Retinal pigment epithelial cell (primary cell): Measurements from ENCODE around the gene C12orf54.
"Not testable (repeated sequence)": the region's sequence is repeated elsewhere in the genome, so short reads cannot be mapped to it uniquely, and the experiment has no call there.

Source experiments
- DNase-seq: peaks from one replicate; pipeline ENCODE4 v3.0.0-alpha.2; 2010; ENCODE audit warnings: low read depth
- H3K4me3 ChIP-seq: 2 replicates; pipeline ENCODE4 v1.5.1; 2011; ENCODE audit warnings: mild to moderate bottlenecking, low read length, control low read depth, moderate library complexity
- CTCF ChIP-seq: conservative IDR thresholded peaks from 2 replicates; pipeline ENCODE4 v1.5.1; 2011; ENCODE audit warnings: low read depth, low read length, control low read depth, inconsistent platforms

Gene C12orf54

DNA sequence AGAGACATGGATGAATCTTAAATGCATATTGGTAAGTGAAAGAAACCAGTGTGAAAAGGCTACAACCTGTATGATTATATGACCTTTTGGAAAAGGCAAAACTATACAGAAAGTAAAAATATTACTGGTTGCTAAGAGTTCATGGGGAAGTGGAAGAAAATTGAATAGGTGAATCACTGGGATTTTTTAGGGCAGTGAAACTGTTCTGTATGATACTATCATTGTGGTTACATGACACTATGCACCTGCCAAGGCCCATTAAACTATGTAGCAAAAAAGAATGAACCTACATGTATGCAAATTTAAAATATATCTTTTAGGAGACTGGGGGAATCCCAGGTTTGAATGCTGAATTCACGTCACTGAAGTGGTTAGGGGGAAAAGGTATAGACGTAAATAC, 30.6 kb downstream of the C12orf54 start:
- H3K4me3 ChIP-seq: no peak overlapping the region
- no peak for DNase-seq
- TF ChIP-seq CTCF: no peak

DNA sequence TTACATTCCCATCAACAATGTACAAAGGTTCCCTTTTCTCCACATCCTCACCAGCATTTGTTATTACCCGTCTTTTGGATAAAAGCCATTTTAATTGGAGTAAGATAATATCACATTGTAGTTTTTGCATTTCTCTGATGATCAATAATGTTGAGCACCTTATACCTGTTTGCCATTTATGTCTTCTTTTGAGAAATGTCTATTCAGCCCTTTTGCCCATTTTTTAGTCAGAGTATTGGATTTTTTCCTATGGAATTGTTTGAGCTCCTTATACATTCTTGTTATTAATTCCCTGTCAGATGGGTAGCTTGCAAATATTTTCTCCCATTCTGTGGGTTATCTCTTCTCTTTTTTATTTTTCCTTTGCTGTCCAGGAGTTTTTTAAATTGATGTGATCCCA, 32.4 kb downstream of the C12orf54 start:
- DNase-seq: no peak
- no peak overlapping the region for H3K4me3 ChIP-seq
- no peak for TF ChIP-seq CTCF

- not testable (repeated sequence) for H3K4me3 ChIP-seq, DNase-seq
Measured at GRCh38 chr12:48520381-48520780, 38.1 kb downstream of the C12orf54 start.

DNA sequence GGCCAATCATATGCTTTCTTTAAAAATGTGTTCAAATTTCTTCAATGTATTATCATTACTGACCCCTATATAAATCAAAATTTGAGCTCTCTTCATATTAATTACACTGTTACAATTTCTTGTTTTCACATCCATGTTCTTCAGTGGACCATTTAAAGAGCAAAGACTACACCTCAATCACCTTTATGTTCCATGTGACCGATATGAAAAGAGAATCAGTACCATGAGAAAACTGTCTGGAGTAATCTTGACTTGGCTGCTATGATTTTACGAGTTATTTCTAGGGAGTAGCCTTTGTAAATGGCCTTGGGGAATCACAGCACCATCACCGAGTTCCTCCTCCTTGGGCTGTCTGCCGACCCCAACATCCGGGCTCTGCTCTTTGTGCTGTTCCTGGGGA, 43.0 kb downstream of the C12orf54 start, which contains the start of gene OR8S1:
Gene OR8S1, plus strand, starts transcription at position 301 of the 400 bp plus-strand sequence. Its CDS starts 0 bp downstream, at position 301.
- H3K4me3 ChIP-seq: no peak within 1 kb of the TSS
- TF ChIP-seq CTCF: no peak
- DNase-seq: no peak

DNA sequence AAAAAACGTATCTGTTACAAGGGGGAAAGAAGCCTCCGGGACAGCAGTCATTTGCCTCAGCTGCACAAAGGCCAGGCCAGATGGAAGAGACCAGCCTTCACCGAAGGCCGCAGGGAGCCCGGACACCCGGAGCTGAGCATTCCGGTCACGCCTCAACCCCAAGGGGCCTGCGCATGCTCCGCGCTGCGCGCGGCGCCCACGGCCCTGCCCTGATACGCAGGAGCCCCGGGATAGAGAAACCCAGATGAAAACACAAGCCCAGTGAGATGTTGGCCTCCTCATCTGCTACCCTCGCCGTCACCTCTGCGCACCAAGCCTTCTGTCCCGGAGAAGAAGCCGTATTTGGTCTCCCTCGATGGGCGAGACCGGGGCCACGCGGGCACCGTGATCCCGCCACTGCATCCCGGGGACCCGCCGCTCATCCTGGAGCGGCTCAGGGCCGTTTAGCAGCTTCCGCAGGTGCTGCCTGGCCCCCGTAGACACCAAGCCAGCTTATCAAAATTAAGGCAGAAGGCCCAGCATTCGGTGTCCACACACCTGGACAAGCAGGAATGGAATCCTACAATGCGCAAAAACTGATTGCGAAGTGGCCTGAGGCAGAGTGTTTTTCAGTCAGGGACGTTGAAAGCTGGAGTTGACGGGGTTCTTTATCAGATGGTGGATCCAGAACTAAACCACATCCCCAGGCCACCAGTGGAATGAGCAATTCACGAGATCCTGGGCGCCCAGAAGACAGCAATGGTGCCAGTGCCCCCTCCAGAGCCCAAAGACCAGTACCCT, 45.8 kb downstream of the C12orf54 start:
- DNase-seq: no peak
- no peak for TF ChIP-seq CTCF
- H3K4me3 ChIP-seq: no peak overlapping the region

- no peak for DNase-seq
- TF ChIP-seq CTCF: no peak
- H3K4me3 ChIP-seq: no peak overlapping the region
Measured at GRCh38 chr12:48532601-48533000, 50.3 kb downstream of the C12orf54 start.

GRCh38 chr12:48536602-48537001, 54.3 kb downstream of the C12orf54 start:
- TF ChIP-seq CTCF: no peak
- H3K4me3 ChIP-seq: no peak overlapping the region
- no peak for DNase-seq
